NCI-H510A (cell line): ENCODE data around the gene RTCA.
"Not testable (repeated sequence)": the region's sequence is repeated elsewhere in the genome, so short reads cannot be mapped to it uniquely, and the experiment has no call there.

Source experiments
- DNase-seq: peaks from one replicate; lab custom pipeline; 2025; lab: John Stamatoyannopoulos, UW

RTCA gene

DNA sequence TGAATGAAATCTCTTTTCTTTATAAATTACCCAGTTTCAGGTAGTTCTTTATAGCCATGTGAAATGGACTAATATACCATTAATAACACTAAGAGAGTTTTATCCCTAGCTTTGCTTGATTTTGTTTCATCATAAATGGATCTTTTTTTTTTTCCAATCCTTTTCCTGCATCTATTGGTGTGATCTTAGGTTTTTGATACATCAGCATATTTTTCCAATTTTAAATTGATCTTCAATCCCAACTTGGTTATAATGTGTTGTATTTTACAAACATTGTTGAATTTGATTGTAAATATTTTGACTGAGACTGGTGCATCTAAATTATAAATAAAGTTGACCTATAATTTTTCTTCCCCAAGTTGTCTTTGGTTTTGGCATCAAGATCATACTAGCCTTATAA, 4.3 kb upstream of the RTCA start:
- DNase-seq: no peak

DNA sequence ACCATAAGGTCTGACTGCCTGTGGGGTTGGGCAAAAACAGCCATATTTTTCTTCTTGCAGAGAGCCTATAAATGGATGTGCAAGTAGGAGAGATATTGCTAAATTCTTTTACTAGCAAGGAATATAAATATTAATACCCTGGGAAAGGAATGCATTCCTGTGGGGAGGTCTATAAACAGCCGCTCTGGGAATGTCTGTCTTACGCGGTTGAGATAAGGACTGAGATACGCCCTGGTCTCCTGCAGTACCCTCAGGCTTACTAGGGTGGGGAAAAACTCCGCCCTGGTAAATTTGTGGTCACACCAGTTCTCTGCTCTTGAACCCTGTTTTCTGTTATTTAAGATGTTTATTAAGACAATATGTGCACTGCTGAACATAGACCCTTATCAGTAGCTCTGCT, 1.9 kb upstream of the RTCA start:
- DNase-seq: not testable (repeated sequence)

DNA sequence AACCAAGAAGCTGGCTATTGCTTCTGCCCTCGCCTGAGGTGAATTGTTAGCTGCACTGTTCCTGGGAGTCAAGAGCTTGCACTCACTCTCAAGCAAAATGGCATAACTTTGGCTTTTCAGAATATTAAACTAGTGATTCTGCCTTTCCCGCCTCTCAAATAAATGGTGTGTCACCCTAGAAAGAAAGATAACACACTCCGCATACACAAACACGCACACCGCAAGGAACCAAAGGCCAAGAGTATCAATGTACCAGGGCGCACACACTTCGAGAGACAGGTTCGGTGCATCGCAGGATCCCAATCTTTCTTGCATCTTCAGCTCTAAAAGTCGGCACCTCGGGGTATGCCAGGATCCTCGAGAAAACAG, 470 bp upstream of the RTCA start:
- no peak for DNase-seq

DNA sequence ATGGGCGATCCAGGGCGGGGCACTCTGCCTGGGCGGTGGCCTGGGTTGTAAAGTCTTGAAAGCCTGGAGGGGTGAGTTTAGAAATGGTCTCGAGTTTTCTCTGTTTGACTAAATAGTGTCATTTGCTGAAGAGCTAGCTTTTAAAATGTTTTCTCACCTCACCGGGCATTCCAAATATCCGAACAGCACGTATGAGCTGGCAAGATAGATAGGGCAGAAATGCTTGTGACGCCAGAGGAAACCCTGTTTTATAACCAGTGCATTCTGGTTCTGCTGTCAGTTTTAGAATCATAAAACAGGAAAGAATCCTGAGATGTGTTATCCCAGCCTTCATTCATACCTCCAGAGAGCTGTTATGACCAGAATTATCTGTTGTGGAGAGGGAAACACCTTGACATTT, 725 bp downstream of the RTCA start:
- DNase-seq: no peak

DNA sequence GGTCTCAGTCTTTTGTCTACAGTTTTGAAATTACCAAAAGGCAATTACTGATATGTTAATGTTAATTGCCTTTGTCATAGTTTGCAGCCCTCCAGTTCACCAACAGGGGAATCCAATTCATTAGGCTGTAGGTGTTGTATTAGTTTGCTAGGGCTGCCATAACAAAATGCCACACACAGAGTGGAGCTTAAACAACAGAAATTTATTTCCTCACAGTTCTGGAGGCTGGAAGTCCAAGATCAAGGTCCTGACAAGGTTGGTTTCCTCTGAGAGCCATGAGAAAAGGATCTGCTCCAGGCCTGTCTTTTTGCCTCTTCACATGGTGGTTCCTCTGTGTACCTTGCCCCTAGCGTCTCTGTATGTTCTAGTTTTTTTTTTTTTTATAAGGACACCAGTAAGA, 1.3 kb downstream of the RTCA start:
- no peak for DNase-seq

DNA sequence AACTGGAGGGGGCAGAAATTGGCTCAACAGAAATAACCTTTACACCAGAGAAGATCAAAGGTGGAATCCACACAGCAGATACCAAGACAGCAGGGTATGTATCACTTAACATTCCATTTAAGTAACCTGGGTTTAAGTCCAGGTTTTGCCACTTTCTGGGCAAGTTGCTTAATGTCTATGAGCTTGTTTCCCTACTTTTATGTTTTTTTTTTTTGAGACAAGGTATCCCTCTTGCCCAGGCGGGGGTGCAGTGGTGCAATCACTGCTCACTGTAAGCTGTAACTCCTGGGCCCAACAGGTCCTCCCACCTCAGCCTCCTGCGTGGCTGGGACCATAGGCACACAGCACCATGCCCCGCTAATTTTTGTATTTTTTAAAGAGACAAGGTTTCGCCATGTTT, 2.2 kb downstream of the RTCA start:
- DNase-seq: no peak

DNA sequence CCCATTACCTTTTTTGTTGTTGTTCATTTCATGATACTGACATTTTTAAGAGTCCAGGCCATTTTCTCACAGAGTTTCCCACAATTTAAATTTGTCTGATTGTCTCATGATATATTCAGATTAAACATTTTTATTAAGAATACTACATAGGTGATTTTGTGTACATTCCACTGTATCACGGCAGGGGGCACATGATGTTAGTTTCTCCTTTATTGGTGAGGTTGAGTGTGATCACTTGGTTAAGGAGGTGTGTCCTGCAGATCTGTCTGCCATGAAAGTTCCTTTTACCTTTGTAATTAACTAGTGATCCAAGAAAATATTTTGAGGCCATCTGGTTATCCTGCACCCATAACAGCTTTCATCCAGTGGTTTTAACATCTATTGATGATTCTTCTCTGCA, 11.8 kb downstream of the RTCA start:
- DNase-seq: no peak

DNA sequence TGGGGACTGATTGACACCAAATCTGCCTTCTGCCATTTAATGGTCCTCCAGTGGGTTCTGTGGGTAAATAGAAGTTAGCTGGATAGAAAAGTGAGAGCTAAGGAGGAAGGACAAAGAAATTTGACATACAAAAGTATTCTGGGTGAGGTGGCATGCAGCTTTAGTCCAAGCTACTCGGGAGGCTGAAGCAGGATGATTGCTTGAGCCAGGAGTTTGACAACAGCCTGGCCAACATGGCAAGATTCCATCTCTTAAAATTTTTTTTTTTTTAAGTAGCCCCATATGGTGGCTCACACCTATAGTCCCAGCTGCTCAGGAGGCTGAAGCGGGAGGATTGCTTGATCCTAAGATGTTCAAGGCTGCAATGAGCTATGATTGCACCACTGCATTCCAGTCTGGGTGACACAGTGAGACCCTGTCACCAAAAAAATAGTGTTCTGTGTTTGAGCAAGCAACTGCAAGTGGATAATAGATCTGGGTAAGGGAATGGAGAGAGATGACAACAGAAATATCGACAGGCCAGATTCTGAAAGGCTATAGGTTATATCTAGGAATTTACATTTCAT, 13.4 kb downstream of the RTCA start:
- DNase-seq: no peak

DNA sequence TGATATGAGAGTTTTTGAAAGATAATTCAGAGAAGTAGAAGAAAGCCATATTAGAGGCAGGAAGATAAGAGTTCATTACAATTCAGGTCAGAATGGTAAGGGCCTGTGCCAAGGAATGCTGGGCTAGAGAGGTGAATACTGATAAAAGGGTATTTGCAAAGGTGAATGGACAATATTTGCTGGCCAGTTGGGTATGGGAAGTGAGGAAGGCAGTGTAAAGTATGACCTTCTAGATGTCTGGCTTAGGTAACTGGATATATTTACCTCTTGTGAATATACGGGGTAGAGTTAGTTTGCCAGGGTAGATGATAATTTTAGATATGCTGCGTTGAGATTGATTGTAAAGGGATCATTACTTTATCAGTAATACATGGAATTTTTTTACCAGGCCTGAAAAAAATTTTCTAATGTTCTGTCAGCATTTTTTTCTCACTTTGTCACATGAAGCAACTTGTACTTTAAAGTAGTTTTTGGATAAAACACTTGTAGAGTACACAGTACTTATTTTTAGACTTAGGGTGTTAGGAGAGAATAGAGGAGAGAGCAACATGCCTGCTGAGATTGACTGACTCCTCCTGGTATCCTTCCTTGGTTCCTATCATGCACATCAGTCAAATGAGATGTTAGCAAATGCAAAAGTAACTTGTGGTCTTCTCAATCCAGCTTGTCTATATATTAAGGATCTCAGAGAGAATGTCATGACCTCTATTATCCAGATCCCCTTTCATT, 14.1 kb downstream of the RTCA start:
- no peak for DNase-seq

DNA sequence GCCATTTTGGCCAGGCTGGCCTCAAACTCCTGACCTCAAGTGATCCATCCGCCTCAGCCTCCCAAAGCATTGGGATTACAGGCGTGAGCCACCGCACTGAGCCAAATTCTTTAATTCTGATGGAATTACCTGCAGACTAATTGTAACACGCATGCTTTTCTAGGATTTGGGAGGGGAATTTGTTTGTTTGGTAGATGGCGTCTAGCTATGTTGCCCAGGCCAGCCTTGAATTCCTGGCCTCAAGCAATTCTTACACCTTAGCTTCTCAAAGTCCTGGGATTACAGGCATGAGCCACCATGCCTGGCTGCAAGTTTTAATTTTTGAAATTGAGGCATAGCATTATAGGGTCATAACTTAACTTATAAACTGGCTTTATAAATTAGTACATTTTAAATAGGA, 18.6 kb downstream of the RTCA start:
- DNase-seq: no peak

DNA sequence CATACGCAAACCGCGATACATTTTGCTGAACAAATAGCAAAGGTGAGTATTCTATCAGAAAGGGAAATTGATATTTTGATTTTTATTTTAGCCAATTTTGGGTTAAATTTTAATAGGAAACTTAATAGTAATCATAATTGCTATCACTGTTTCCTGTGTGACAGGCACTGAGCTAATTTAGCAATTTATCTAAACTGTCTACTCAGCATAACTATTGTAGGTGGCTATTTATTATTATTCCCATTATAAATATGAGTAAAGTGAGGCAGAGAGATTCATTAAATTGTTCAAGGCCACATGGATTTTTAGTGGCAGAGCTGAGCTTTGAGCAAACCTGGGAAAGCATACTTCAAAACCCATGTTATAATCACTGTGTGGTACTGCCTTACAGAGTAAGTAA, 21.1 kb downstream of the RTCA start:
- DNase-seq: no peak

DNA sequence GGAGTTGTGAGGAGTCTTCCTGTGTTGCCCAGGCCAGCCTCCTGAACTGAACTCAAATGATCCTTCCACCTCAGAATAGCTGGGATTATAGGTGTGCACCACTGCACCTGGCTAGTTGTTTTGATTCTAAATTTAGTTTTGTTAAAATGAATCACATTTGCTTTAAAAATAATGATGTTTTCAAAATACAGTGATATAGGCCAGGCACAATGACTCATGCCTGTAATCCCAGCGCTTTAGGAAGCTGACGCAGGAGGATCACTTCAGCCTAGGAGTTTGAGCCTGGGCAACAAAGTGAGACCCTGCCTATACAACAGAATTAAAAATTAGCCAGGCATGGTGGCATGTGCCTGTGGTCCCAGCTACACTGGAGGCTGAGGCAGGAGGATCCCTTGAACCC, 24.3 kb downstream of the RTCA start:
- no peak for DNase-seq

DNA sequence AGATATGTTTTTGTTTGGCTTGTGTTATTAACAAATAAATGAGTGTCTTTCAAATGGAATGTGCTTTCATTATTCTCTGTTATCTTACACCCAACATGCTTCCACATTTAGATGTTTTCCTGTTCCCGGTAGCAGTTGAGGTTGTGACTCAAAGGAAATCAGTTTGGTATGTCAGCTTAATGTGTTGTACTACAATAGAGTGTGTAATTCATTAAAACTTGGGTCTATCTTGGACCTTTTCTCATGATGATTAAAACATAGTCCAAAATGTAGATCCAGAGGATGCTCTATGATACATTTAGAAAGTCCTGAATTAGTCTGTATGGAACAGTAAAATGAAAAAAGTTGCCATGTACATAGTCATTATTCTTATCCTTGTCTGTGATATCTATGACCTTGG, 26.7 kb downstream of the RTCA start:
- no peak for DNase-seq

DNA sequence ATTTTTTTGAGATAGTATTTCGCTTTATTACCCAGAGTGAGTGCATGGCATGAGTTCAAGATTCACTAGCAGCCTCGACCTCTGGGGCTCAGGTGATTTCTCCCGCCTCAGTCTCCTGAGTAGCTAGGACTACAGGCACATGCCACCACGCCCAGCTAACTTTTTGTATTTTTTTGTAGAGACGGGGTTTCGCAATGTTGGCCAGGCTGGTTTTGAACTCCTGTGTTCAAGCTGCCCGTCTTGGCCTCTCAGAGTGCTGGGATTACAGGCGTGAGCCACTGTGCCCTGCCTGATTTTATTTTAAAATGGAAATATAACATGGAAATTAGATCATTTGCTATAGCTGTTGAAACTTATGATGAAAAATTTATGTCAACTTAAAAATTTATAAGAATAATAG, 30.1 kb downstream of the RTCA start:
- no peak for DNase-seq

DNA sequence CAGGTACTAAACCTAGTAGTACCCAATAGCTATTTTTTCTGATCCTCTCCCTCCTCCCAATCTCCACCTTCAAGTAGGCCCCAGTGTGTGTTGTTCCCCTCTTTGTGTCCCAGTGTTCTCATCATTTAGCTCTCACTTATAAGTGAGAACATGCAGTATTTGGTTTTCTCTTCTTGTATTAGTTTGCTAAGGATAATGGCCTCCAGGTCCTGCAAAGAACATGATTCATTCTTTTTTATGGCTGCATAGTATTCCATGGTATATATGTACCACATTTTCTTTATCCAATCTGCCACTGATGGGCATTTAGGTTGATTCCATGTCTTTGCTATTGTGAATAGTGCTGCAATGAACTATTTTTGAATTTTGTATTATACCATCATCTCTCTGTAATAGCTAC, 31.0 kb downstream of the RTCA start:
- not testable (repeated sequence) for DNase-seq

DNA sequence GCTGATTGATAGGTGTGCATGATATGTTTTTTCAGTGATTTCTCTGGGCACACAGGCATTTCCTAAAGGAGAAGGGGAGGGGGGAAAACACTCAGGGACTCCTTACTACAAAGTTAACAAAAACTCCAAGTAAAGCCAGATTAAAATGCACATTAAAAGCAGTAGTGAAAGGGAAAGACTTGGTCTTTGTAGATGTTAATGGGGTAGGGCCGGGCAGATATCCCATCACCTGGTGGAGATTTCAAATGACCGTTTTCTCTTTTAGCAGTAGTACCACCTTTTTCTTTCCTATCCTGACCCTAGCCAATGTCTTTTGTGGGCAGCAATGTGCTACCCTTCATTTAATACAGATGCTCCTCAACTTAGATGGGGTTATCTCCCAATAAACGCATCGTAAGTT, 32.5 kb downstream of the RTCA start:
- DNase-seq: no peak

DNA sequence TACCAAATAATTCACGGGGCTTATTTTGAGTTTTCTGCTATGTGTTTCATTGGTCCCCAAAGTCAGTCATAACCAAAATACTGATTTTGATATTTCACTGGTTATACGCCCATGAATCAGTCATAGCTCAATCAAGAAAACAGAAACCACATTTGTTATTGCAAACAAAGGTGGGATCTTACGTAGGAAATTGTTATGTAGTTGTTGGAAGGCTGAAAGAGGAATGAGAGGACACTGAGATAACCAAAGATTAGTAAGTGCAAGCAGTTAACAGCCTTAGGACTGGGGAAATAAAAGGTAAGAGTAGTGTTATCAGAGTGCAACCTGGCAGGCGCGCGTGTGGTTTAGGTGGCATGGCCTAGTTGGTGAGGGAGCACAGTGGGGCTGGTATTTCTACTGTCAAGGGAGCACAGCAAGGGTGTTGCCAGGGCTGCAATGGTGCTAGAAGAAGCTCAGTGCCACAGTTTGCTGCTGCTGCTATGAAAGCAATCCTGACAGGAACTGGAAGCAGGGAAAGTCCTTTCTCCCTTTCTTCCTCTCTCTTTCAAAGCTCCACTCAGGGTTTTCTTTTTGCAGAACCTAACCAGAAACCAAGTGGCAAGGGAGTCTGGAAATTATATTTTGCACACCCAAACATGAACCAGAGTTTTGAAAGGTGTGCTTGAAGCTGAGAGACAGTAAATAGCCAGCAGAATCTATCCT, 33.7 kb downstream of the RTCA start:
- no peak for DNase-seq

DNA sequence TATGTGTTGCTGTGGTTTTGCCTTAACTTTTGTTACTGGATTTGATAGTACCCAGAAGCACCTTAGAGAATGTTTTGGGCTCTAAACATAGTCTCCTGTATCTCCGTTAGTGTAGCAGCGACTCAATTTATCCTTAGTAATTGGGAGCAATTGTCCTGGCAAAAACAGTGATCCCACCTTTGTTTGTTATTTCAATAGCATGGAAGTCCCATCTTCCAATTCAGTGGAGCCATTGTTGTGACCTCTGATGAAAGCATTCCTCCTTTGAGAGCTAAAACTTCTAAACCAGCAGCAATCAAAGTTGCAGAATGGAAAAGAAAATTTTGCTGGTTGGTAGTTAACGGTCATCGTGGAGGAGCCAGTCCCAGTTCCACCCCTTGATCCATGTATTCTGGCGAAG, 34.7 kb downstream of the RTCA start:
- DNase-seq: no peak

DNA sequence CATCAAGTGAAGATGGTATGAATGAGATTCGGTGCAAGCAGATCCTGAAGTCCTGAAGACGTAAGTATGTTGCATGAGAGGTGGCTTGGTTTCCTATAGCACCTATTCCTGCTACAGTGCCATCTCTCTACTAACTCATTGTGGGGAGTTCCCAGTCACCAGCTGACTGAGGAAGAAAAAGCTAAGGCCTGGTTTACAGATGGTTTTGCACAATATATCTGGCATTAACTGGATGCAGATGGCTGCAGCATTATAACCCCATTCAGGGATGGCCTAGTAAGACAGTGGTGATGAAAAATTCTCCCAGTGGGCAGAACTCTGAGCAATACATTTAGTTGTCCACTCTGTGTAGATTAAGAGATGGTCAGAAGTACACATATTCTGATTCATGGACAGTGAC, 36.7 kb downstream of the RTCA start:
- no peak for DNase-seq

DNA sequence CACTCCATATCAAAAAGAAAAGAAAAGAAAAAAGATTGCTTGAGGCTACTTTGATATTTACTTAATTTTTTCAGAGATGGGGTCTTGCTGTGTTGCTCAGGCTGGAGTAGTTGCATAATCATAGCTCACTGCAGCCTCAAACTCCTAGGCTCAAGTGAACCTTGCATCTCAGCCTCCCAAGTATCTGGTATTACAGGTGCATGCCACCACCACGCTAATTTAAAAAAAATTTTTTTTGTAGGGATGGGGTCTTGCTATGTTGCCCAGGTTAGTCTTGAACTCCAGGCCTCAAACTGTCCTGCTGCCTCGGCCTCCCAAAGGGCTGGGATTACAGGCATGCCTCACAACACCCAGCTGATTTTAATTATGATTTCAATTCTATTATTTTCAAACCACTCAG, 38.2 kb downstream of the RTCA start:
- no peak for DNase-seq

DNA sequence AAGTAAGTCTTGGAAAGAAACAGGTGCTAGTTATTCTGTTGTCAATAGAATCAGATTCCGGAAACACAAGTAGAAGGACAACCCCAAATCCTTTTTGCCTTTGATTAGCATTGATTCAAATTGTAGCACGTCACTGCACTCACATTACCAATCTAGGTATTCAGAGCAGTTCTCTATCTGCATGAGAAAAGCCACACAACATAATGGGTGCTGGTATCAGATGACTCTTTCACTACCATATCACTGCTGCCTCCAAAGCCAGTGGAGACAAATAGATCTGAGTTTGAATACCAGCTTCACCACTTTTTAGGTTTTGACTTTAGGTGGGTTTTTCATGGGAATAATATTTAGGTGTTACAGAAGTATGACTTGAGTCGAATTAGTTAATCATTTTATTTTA, 38.9 kb downstream of the RTCA start:
- no peak for DNase-seq

DNA sequence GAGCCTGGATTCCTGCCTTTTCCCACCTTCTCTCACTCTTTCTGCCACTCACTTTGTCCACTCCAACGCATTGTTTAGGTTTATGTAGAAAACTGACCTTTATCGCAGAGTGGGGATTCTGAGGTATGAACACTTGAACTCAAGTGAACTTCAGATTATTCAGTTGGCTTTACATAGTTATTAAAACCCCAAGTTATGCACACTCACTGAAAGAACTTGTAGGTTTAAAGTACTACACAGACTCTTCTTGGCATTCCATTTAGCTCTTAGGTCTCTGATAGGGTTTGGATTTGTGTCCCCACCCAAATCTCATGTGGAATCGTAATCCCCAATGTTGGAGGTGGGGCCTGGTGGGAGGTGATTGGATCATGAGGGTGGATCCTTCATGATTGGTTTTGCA, 39.9 kb downstream of the RTCA start:
- no peak for DNase-seq

DNA sequence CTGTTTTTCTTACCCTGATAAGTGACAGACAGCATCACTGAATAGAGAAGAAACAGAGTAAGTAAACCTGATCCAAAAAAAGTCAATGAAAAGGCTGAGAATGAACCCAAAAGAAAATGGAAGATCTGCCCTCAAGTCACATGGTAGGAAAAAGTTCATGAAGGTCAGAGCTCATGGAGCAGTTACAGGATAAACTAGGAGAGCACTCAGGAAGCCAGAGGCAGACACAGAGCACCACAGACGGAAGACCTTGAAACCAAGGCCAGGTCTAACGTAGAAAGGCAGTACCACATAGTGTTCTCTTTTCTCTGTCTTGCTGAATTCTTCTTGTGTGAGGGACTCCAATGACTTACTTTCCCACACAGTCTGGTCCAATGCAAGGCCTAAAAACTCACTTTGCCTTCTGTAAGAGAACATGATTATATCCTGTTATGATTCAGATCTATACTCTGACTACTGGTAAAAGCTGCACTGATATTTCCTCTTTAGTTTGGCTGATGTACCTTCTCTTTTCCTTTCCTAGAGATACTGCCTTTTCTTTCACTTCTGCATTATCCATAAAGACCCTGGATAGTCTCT, 40.8 kb downstream of the RTCA start:
- DNase-seq: no peak
